GM12874 (cell line): ENCODE data around the gene MYO7A.

ENCODE experiments used
- CTCF ChIP-seq: IDR thresholded peaks from 2 replicates; pipeline ENCODE4 v1.5.1; 2011; ENCODE audit warnings: low read depth, mild to moderate bottlenecking, control low read depth, low read length, moderate library complexity; ENCODE audit not compliant: insufficient read depth

The MYO7A gene

GRCh38 chr11:77175869-77176539, 48.0 kb downstream of the MYO7A start:
- TF ChIP-seq CTCF: no peak

- no peak for TF ChIP-seq CTCF
Observed at GRCh38 chr11:77176996-77177395, 49.0 kb downstream of the MYO7A start.

- no peak for TF ChIP-seq CTCF
Observed at GRCh38 chr11:77178150-77178549, 50.1 kb downstream of the MYO7A start.

- no peak for TF ChIP-seq CTCF
Observed at GRCh38 chr11:77179048-77179447, 51.0 kb downstream of the MYO7A start.

GRCh38 chr11:77179681-77180080, 51.6 kb downstream of the MYO7A start:
- no peak for TF ChIP-seq CTCF

- no peak for TF ChIP-seq CTCF
Observed at GRCh38 chr11:77180346-77180745, 52.3 kb downstream of the MYO7A start.

GRCh38 chr11:77181226-77181625, 53.2 kb downstream of the MYO7A start:
- no peak for TF ChIP-seq CTCF
